IPS DF 6.9 (cell line): ENCODE measurements around the gene SORL1-AS1.

Source experiments
- DNase-seq: peaks from one replicate; pipeline ENCODE4 v3.0.0-alpha.2; 2013; ENCODE audit warnings: low read depth, low spot score
- H3K27ac ChIP-seq: one replicate; pipeline ENCODE4 v1.5.1; 2013; ENCODE audit warnings: low read length, control low read depth
- H3K27me3 ChIP-seq: 2 replicates; pipeline ENCODE4 v1.6.1; 2013; ENCODE audit warnings: mild to moderate bottlenecking, low read length; ENCODE audit not compliant: control insufficient read depth, insufficient read depth
- H3K36me3 ChIP-seq: 2 replicates; pipeline ENCODE4 v1.6.1; 2013; ENCODE audit warnings: low read length; ENCODE audit not compliant: control insufficient read depth, insufficient read depth
- H3K4me1 ChIP-seq: 2 replicates; pipeline ENCODE4 v1.6.1; 2013; ENCODE audit warnings: low read length; ENCODE audit not compliant: control insufficient read depth, insufficient read depth
- H3K4me3 ChIP-seq: 2 replicates; pipeline ENCODE4 v1.5.1; 2013; ENCODE audit warnings: mild to moderate bottlenecking, low read length
- H3K9me3 ChIP-seq: 2 replicates; pipeline ENCODE4 v1.6.1; 2013; ENCODE audit warnings: low read length, inconsistent platforms; ENCODE audit not compliant: control insufficient read depth, insufficient read depth
- WGBS: extraction: QIAGEN DNeasy Blood & Tissue Kit; methylation state at CpG from one replicate; pipeline ENCODE4 v1.1.7; 2013; ENCODE audit warnings: mixed read lengths, missing lambda C conversion rate; ENCODE audit not compliant: insufficient read length, insufficient coverage; 5-methylcytosine and 5-hydroxymethylcytosine counted together

The SORL1-AS1 gene

DNA sequence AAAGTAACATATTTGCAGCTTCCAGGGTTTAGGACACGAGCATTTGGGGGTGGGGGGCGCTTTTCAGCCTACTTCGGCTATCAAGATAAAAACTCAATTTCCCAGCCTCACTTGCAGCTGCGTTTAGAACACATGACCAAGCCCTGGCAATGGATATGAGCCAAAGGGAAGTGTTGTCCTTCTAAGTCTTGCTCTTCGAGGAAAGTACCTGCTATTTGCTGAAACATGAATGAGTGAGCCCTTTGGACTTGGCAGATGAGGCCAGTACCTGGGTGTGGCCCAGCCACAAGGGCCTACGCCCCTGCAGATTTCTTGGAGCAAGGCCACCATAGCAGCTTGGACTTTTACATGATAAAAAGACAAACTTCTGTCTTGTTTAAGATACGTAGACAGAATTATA lies 60.9 kb downstream of the SORL1-AS1 start:
- no peak for DNase-seq
- H3K9me3 ChIP-seq = no peaks in the 10 kb centered on the region
- H3K4me3 ChIP-seq = no peak overlapping the region
- H3K36me3 ChIP-seq = no peaks in the 10 kb centered on the region
- no peaks in the 10 kb centered on the region for H3K27me3 ChIP-seq
- no CpG with 5 or more reads among the region's 7 CpGs for WGBS
- peaks cover 3% of the 10 kb centered on the region for H3K4me1 ChIP-seq
- no peak overlapping the region for H3K27ac ChIP-seq

GRCh38 chr11:121389651-121390050 lies 63.1 kb downstream of the SORL1-AS1 start:
- H3K27me3 ChIP-seq = no peaks in the 10 kb centered on the region

More at GRCh38 chr11:121389651-121390050, 63.1 kb downstream of the SORL1-AS1 start:
- no CpG with 5 or more reads among the region's 8 CpGs for WGBS
- Histone ChIP-seq H3K9me3 (no peaks in the 10 kb centered on the region), H3K4me3 (no peak overlapping the region), H3K27ac (no peak overlapping the region), H3K4me1 (peaks cover 3% of the 10 kb centered on the region), H3K36me3 (no peaks in the 10 kb centered on the region)
- DNase-seq = no peak
